Mesothelial cell of epicardium (in vitro differentiated cells): Measurements from ENCODE around the gene RD3L. TPM values are rescaled to one million over a fixed set of nuclear protein-coding genes. Genes with fewer than 3 reads are reported as not detected.

Source experiments
- DNase-seq, 2 experiments: peaks; one replicate each; pipeline ENCODE4 v3.0.0; 2021; ENCODE audit warnings: low spot score in 2 of 2; ENCODE audit not compliant: unreplicated experiment in 2 of 2
- H3K27ac Mint-ChIP-seq: 2 replicates; pipeline ENCODE4 v1.8.0; 2021; ENCODE audit warnings: mixed read lengths
- H3K27me3 Mint-ChIP-seq: 2 replicates; pipeline ENCODE4 v1.8.0; 2021; ENCODE audit warnings: low read depth, mixed read lengths
- H3K36me3 Mint-ChIP-seq: 2 replicates; pipeline ENCODE4 v1.8.0; 2021; ENCODE audit warnings: mixed read lengths
- H3K4me1 Mint-ChIP-seq: 2 replicates; pipeline ENCODE4 v1.8.0; 2021; ENCODE audit warnings: mixed read lengths
- H3K4me3 Mint-ChIP-seq: 2 replicates; pipeline ENCODE4 v1.8.0; 2021; ENCODE audit warnings: mild to moderate bottlenecking, moderate library complexity, mixed read lengths
- H3K9me3 Mint-ChIP-seq: 2 replicates; pipeline ENCODE4 v1.8.0; 2021; ENCODE audit warnings: mixed read lengths
- CTCF ChIP-seq: fragments of 200-600 bp; sonication (generic); IDR thresholded peaks from one replicate; pipeline ENCODE4 v1.5.0; 2021; ENCODE audit warnings: antibody characterized with exemption; ENCODE audit not compliant: unreplicated experiment
- total RNA-seq: library from RNA; stranded (reverse); gene quantifications from 3 replicates; pipeline ENCODE4 v1.2.1, GENCODE V29; 2021

RD3L gene
- total RNA-seq, 1 donor from 2014 or later = not detected

GRCh38 chr14:103935102-103935501 is 7.2 kb downstream of the RD3L start:
- no peak overlapping the region for H3K4me3 Mint-ChIP-seq
- H3K27me3 Mint-ChIP-seq = peaks cover 47% of the 10 kb centered on the region
- no peak for DNase-seq
- TF ChIP-seq CTCF = no peak
- H3K27ac Mint-ChIP-seq = no peak overlapping the region
- H3K9me3 Mint-ChIP-seq = no peaks in the 10 kb centered on the region
- no peaks in the 10 kb centered on the region for H3K36me3 Mint-ChIP-seq
- H3K4me1 Mint-ChIP-seq = no peaks in the 10 kb centered on the region

- Mint-ChIP-seq H3K4me3 (no peak overlapping the region), H3K27ac (no peak overlapping the region), H3K9me3 (no peaks in the 10 kb centered on the region), H3K4me1 (no peaks in the 10 kb centered on the region), H3K27me3 (peaks cover 37% of the 10 kb centered on the region), H3K36me3 (no peaks in the 10 kb centered on the region)
- no peak for DNase-seq
- TF ChIP-seq CTCF = no peak
Observed at GRCh38 chr14:103932791-103933490, 9.4 kb downstream of the RD3L start.

- Mint-ChIP-seq H3K36me3 (no peaks in the 10 kb centered on the region), H3K27me3 (peaks cover 22% of the 10 kb centered on the region), H3K4me3 (no peak overlapping the region), H3K4me1 (no peaks in the 10 kb centered on the region), H3K9me3 (no peaks in the 10 kb centered on the region), H3K27ac (no peak overlapping the region)
- DNase-seq = no peak
- no peak for TF ChIP-seq CTCF
Observed at GRCh38 chr14:103931422-103931821, 10.9 kb downstream of the RD3L start.

GRCh38 chr14:103930051-103930604 is 12.2 kb downstream of the RD3L start:
- DNase-seq = no peak
- H3K27ac Mint-ChIP-seq = no peak overlapping the region
- peaks cover 17% of the 10 kb centered on the region for H3K27me3 Mint-ChIP-seq
- H3K36me3 Mint-ChIP-seq = no peaks in the 10 kb centered on the region
- TF ChIP-seq CTCF = no peak
- H3K4me3 Mint-ChIP-seq = no peak overlapping the region
- peaks cover 7% of the 10 kb centered on the region for H3K4me1 Mint-ChIP-seq
- no peaks in the 10 kb centered on the region for H3K9me3 Mint-ChIP-seq

GRCh38 chr14:103928011-103928890 is 14.1 kb downstream of the RD3L start, which contains the start of gene TDRD9:
TDRD9 (plus strand) TSS chr14:103928456; CDS start chr14:103928510, 54 bp downstream.
- peaks cover 14% of the 10 kb centered on the region for H3K27me3 Mint-ChIP-seq
- no peaks in the 10 kb centered on the region for H3K9me3 Mint-ChIP-seq
- H3K36me3 Mint-ChIP-seq = no peaks in the 10 kb centered on the region
- H3K27ac Mint-ChIP-seq = no peak within 1 kb of the TSS
- no peak within 1 kb of the TSS for H3K4me3 Mint-ChIP-seq
- peaks cover 14% of the 10 kb centered on the region for H3K4me1 Mint-ChIP-seq
- no peak for DNase-seq
- no peak for TF ChIP-seq CTCF
